Measurements from ENCODE around the gene STX1B. TPM values are rescaled to one million over a fixed set of nuclear protein-coding genes. Genes with fewer than 3 reads are reported as not detected.

STX1B gene
- total RNA-seq, 1 experiment from 2014 or later: 11.0 TPM

- Histone ChIP-seq H2BK120ac (ENCODE audit: low read depth, low read length, poor library complexity, severe bottlenecking) (no peak overlapping the region), H3K4ac (ENCODE audit: low read depth, low read length) (no peak overlapping the region), H3K9ac (ENCODE audit: extremely low read depth, insufficient read length, low read length) (no peak overlapping the region), H3K56ac (ENCODE audit: insufficient read length, low read depth, low read length) (no peak overlapping the region), H3K79me1 (ENCODE audit: insufficient read depth, low read depth, low read length, poor library complexity, severe bottlenecking) (no peaks in the 10 kb centered on the region), H3T11ph (ENCODE audit: low read length) (no peak overlapping the region), H2AFZ (ENCODE audit: low read length) (no peak overlapping the region), H2BK15ac (ENCODE audit: low read depth, low read length) (no peak overlapping the region), H3K4me1 (ENCODE audit: insufficient read depth, low read length) (peaks cover 2% of the 10 kb centered on the region; the same call in 1 of the 2 replicates), H3K23ac (ENCODE audit: insufficient read length, low read depth, low read length) (no peak overlapping the region), H2BK5ac (ENCODE audit: insufficient read length, low read length) (no peak overlapping the region), H3K27ac (ENCODE audit: insufficient read length, low read depth, low read length) (no peak overlapping the region), H3K23me2 (ENCODE audit: insufficient read length, low read depth, low read length, poor library complexity, severe bottlenecking) (peaks cover 3% of the 10 kb centered on the region), H4K20me1 (ENCODE audit: control insufficient read depth, insufficient read depth, insufficient read length) (no peaks in the 10 kb centered on the region), H3K79me2 (ENCODE audit: insufficient read depth, low read length) (no peaks in the 10 kb centered on the region), H3K18ac (ENCODE audit: insufficient read length, low read depth, low read length) (no peak overlapping the region), H2BK12ac (ENCODE audit: insufficient read length, low read depth, low read length) (no peak overlapping the region), H4K8ac (replicated peaks; ENCODE audit: insufficient read length, low read depth, low read length) (no peak overlapping the region), H4K5ac (ENCODE audit: insufficient read length, low read depth, low read length) (no peak overlapping the region), H3K27me3 (ENCODE audit: insufficient read depth, low read length) (no peaks in the 10 kb centered on the region), H3K9me3 (ENCODE audit: control insufficient read depth, low read depth, low read length) (no peaks in the 10 kb centered on the region), H3K14ac (ENCODE audit: insufficient read depth, low read length) (no peak overlapping the region), H4K91ac (ENCODE audit: insufficient read length, low read depth, low read length) (no peak overlapping the region), H2AK5ac (ENCODE audit: insufficient read length, low read length) (no peak overlapping the region), H3K4me2 (ENCODE audit: insufficient read depth, insufficient read length, low read length) (no peak overlapping the region), H2BK20ac (ENCODE audit: low read depth, low read length, poor library complexity, severe bottlenecking) (no peak overlapping the region)
- Mint-ChIP-seq H3K4me1 (peaks cover 20 to 27% of the 10 kb centered on the region in 2 experiments), H3K36me3 (ENCODE audit: insufficient read depth in 1 of 3, low read depth in 3 of 3) (peaks cover 26 to 57% (median 43%) of the 10 kb centered on the region in 3 experiments; a peak in 6 of 7 replicates), H3K27ac (no peak overlapping the region), H3K9me3 (no peaks in the 10 kb centered on the region; a peak in 1 of 5 replicates), H3K4me3 (no peak overlapping the region), H3K27me3 (ENCODE audit: low read depth) (no peaks in the 10 kb centered on the region)
- no peak for TF ChIP-seq CTCF (conservative IDR thresholded peaks at IDR 0.05)
- DNase-seq: no peak
These were observed 66.1 kb downstream of the STX1B start for GRCh38 chr16:30944352-30944751.
